Measurements from ENCODE around the gene HOXB9.

HOXB9 gene

DNA sequence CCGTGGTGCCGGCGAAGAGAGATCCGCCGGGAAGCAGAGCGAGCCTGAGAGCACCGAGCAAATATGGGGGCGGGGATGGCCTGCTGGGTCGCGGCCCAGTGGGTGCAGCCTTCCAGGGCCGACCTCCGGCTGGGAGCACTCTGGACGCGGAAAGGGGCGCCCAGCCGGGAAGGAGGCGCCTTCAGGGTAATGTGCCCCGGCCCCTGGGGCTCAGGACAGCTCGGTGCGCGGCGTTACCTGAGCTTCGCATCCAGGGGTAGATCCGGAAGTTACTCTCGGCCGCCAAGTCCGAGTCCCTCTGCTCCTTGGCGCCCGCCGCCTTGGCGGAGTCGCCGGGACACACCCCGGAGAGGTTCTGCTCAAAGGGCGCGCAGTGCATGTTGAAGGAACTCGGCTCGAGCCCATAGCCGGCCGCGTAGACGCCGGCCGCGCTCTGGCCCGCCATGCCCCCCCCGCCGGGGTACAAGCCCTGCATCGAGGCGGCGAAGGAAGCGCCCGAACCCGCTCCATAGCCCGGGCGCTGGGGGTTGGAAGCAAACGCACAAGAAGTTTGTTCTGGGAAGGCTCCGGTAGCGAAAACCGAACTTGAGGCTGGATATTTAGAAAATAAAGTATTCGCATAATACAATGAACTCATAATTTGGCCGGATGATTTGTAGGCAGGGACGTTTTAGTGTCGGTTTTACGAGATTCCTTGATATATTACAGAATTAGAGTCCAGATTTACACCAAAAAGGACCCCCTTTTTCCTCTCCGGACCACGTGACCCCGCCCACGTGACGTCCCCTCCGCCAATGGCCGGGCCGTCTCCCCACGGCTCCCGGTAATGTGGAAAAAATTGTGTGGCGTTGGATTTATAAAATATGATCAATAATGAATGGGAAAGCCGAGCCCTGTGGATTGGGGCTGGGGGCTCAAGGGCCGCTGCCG lies 15.6 kb downstream of the HOXB9 start, which contains the start of gene HOXB7:
Gene HOXB7, minus strand, starts transcription at position 736 of the 930 bp plus-strand sequence. Its CDS starts 99 bp downstream, at position 637.
- peak; percentile 21 for DNase-seq (ENCODE audit: low spot score)

GRCh38 chr17:48609759-48610281 lies 16.3 kb downstream of the HOXB9 start:
- no peak for DNase-seq (ENCODE audit: low spot score)

- no peak for DNase-seq (ENCODE audit: low spot score)
These were observed 17.1 kb downstream of the HOXB9 start for GRCh38 chr17:48609033-48609432.

- DNase-seq (ENCODE audit: low spot score) = no peak
These were observed 17.7 kb downstream of the HOXB9 start for GRCh38 chr17:48608494-48608834.

GRCh38 chr17:48606892-48607614 lies 19.1 kb downstream of the HOXB9 start:
- DNase-seq (ENCODE audit: low spot score) = no peak

DNA sequence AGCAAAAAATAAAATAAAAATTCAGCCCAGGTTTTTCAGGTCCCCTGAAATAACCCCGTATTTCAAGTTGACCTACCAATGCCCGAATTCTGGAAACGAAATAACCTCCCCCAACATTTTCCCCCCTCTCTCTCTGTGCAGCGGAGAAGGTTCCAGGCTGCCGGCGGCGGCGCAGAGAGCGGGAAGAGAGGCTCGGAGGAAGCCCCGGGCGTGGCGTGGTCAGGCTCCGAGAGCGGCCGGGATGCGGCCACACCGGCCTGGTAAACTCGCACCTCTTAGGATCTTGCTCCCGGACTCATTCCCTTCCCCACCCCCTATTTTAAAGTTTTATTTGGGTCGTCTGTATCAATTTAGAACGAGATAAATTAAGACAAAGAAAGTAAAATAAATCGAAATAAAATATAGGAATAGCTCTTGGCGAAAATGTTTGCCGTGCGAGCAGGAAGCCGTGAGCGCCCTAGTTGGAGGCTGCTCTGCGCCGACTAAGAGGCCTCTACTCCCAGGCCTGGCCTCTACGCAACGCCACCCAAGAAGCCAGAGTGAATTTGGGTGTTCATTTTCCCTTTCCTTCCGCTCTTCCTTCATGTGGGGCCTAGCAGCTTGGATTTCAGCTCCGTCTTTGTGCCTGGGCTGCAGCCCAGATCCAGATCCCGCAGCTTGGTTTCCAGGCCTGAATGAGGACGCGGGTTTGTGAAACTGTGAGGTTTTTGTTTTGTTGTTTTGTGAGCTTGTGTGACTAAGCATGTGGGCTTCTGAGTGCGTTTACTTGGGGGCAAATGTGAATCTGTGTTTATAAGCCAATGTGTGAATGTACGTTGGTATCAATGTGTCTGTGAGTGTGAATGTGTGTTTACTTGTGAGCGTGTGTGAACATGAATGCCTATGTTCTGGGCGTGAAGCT lies 19.9 kb downstream of the HOXB9 start:
- no peak for DNase-seq (ENCODE audit: low spot score)

- no peak for DNase-seq (ENCODE audit: low spot score)
These were observed 20.7 kb downstream of the HOXB9 start for GRCh38 chr17:48605409-48605919.

DNA sequence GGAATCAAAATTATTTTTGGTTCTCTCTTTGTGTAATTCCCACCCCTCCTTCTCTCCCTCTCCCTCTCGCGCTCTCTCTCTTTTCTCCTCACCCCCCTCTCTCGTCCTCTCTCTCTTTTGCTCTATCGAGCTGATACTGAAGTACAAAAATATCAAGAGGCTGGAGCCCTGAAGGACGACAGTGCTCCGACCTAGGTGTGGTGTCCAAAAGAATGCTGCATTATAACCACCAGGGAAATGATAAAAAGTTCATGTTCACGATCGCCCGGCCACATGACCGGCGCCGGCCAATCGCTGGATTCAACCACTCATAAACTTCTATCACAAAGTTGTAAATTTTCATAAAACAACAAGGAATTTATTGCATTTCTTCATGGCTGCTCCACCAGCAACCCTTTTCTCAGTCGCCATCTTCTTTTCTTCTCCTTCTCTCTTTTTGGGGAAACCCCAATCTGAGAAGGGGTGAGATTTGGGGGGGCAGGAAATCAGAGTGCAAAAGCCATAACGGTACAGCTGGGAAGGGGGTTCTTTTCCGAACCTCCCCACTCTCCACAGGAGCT lies 21.3 kb downstream of the HOXB9 start, which contains the start of gene HOXB6:
Gene HOXB6, minus strand, starts transcription at position 217 of the 560 bp plus-strand sequence. CDS start 6,836 bp downstream, outside the sequence.
- DNase-seq (ENCODE audit: low spot score) = no peak

GRCh38 chr17:48603959-48604769 lies 22.0 kb downstream of the HOXB9 start:
- no peak for DNase-seq (ENCODE audit: low spot score)

GRCh38 chr17:48601539-48602425 lies 24.4 kb downstream of the HOXB9 start:
- no peak for DNase-seq (ENCODE audit: low spot score)

DNA sequence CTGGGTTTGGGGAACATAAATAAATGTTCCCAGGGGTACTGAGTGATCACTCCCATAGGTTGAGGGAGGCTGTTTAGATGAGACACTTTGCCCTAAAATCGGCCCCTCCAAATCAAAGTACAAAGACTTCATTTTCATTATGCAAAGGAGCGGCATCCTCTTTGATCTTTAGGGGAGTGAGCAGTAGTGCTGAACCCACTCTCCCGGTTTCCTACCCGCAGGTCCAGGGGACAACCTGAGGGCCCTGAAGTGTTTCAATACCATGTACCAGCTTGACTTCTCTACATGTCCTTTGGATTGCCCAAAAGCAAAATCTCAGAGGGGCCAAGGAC lies 25.0 kb downstream of the HOXB9 start:
- DNase-seq (ENCODE audit: low spot score) = no peak

DNA sequence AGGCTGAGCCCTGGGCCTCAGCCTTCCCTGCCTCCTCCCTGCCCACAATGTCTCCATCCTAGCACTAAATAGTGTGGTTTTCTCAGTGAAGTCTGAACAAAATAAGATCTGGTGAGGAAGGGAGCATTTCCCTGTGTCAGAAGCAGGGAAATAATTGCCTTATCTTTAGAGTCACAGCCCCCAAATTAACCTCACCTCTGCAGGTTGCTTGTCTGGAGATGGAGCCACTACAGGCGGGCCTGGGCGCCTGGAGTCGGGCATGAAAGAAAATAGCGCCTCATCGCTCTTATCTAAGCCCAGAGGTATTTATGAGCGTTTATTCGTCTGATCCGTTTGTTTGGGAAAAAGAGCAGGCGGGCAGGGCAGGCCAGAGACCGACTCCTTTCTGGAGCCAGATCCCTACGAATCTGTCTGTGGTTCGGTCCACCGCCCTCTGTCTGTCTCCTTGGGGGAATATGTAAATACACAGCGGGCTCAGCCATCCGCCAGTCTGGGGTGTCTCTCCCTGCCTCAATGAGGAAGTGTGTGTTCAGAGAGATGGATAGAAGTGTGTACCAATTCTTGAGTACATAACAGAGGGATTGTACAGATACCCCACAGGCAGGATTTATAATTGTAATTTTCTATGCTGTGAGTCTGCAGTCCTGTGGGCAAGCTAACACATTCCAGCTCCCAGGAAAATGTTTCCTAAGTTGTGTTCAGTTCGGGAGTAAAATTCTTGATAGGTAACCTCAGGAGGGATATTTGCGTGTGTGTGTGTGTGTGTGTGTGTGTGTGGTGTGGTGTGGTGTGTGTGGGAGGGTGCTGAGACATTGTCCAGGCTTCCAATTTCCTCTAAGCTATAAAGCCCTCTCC lies 25.7 kb downstream of the HOXB9 start:
- DNase-seq (ENCODE audit: low spot score) = no peak

DNA sequence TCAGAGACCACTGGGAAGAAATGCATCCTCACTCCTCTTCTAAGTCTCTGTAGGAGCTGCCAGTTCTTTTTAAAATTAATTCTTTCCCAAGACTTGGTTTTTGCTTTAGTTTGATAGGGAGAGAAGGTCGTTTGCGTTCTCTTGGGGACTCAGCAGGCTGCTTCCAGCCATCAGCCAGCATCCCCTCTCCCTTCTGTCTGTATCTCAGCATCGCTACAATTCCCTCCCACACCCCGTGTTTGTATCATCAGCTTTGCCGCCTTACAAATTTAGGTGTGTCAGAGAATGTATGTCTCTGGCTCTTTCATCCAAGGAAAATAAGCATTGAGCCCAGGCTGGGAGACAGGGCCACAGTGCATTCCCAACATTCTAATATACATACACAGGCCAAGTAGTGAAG lies 26.8 kb downstream of the HOXB9 start:
- no peak for DNase-seq (ENCODE audit: low spot score)

GRCh38 chr17:48598736-48599135 lies 27.4 kb downstream of the HOXB9 start:
- DNase-seq (ENCODE audit: low spot score) = no peak

- DNase-seq (ENCODE audit: low spot score) = no peak
These were observed 28.2 kb downstream of the HOXB9 start for GRCh38 chr17:48597778-48598631.

DNA sequence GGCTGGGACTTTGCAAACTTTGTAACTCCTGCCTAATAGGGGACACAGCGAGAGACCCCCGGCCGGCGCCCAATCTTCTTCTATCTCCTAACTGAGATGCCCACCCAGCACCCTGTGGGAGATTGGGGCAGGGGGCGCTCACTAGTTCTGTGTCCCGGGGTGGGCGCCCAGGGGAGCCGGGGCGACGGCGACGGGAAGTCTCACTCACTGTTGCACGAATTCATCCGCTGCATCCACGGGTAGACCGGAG lies 28.7 kb downstream of the HOXB9 start:
- DNase-seq (ENCODE audit: low spot score) = no peak

GRCh38 chr17:48596735-48597527 lies 29.2 kb downstream of the HOXB9 start:
- DNase-seq (ENCODE audit: low spot score) = no peak

All from hematopoietic multipotent progenitor cell treated with erythropoietin and hydrocortisone succinate and interleukin-3 and kit ligand, for 17 days (in vitro differentiated cells).